Left lung (tissue), 10 donors: ENCODE measurements around the gene EDEM1. TPM values are rescaled to one million over a fixed set of nuclear protein-coding genes. Genes with fewer than 3 reads are reported as not detected.
"Not testable (repeated sequence)": the region's sequence is repeated elsewhere in the genome, so short reads cannot be mapped to it uniquely, and the experiment has no call there.

Experiments used
- ATAC-seq: fragments of 200-7000 bp; cut with Tn5 transposase; one replicate; pipeline ENCODE4 v1.9.1; 2020; ENCODE audit warnings: moderate library complexity
- DNase-seq, 4 donors: peaks; one replicate each; pipeline ENCODE4 v3.0.0-alpha.2; 2013 to 2020
- H3K27ac ChIP-seq, 2 donors: fragments of 200-600 bp; sonication (generic) in 1 of 2; one replicate each; pipeline versions ENCODE4 v1.5.0 to v1.8.0; 2020 to 2021
- H3K27me3 ChIP-seq, 2 donors: fragments of 200-600 bp; sonication (generic) in 1 of 2; one replicate each; pipeline versions ENCODE4 v1.5.0 to v1.8.0; 2020 to 2021
- H3K36me3 ChIP-seq, 2 donors: fragments of 200-600 bp; sonication (generic) in 1 of 2; one replicate each; pipeline versions ENCODE4 v1.5.0 to v1.8.0; 2020 to 2021
- H3K4me1 ChIP-seq, 2 donors: fragments of 200-600 bp; one replicate each; pipeline ENCODE4 v1.8.0; 2021
- H3K4me3 ChIP-seq, 2 donors: fragments of 200-600 bp; sonication (generic) in 1 of 2; one replicate each; pipeline versions ENCODE4 v1.5.0 to v1.8.0; 2020 to 2021; ENCODE audit warnings: mild to moderate bottlenecking in 1 of 2
- H3K9me3 ChIP-seq, 2 donors: fragments of 200-600 bp; sonication (generic) in 1 of 2; one replicate each; pipeline versions ENCODE4 v1.5.0 to v1.8.0; 2020 to 2021
- intact Hi-C, 2 donors: fragments of 100-400 bp; cut with DNase I; formaldehyde crosslinking; loops; one replicate each; pipeline versions ENCODE4 v1.11.2 to v1.14.2; 2022
- polyA plus RNA-seq, 6 donors: library from polyadenylated mRNA; unstranded; fragments of 120-200 nt; gene quantifications; one replicate each; pipeline ENCODE4 v1.2.1, GENCODE V29; 2013; ENCODE audit not compliant: insufficient read length in 6 of 6
- total RNA-seq, 2 donors: library from RNA; stranded (reverse); fragmentation: NEBNext Ultra II Directional; extraction: Animal tissue kit (Norgen Biotek cat#: 25700); gene quantifications; one replicate each; pipeline ENCODE4 v1.2.1, GENCODE V29; 2021
- TF ChIP-seq, protein P1 (sequence below), 2 donors: fragments of 200-600 bp; sonication (generic) in 1 of 2; IDR thresholded peaks; one replicate each; pipeline versions ENCODE4 v1.5.0 to v1.8.0; 2021; ENCODE audit warnings: antibody characterized with exemption in 2 of 2
- donor health status: DM: no; HTN: yes; CAD: no.
- donor health status: DM: no; HTN: no; CAD: no.

Gene EDEM1
- total and polyA plus RNA-seq, 8 donors = 24.1 to 104 (median 28.3) TPM

DNA sequence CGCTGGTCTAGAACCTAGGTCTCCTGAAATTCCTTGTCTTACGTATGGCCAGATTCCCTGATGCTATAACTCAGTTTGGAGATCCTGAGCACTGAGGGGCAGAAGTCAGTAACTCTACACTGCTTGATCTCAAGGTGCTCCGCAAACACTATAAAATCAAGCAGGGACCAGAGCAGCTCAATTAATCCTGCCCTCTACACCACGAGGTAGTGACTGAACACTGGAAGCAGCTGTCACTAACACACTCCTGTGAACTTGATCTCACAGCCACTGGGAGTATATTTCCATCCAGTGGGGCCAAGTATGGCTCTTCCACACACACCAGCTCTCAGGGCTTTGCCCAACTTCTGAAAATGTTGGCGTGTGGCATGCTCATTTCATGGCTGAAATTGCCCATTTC is 51.0 kb downstream of the EDEM1 start:
- intact Hi-C loops = no loop called here
- no peaks in the 10 kb centered on the region for H3K27me3 ChIP-seq
- no peak overlapping the region for H3K4me3 ChIP-seq
- ATAC-seq (no peak), DNase-seq (no peak)
- H3K36me3 ChIP-seq = no peaks in the 10 kb centered on the region
- no peak overlapping the region for H3K27ac ChIP-seq
- TF ChIP-seq, protein P1, sequence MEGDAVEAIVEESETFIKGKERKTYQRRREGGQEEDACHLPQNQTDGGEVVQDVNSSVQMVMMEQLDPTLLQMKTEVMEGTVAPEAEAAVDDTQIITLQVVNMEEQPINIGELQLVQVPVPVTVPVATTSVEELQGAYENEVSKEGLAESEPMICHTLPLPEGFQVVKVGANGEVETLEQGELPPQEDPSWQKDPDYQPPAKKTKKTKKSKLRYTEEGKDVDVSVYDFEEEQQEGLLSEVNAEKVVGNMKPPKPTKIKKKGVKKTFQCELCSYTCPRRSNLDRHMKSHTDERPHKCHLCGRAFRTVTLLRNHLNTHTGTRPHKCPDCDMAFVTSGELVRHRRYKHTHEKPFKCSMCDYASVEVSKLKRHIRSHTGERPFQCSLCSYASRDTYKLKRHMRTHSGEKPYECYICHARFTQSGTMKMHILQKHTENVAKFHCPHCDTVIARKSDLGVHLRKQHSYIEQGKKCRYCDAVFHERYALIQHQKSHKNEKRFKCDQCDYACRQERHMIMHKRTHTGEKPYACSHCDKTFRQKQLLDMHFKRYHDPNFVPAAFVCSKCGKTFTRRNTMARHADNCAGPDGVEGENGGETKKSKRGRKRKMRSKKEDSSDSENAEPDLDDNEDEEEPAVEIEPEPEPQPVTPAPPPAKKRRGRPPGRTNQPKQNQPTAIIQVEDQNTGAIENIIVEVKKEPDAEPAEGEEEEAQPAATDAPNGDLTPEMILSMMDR (IDR thresholded peaks at IDR 0.05) = no peak
- no peaks in the 10 kb centered on the region for H3K4me1 ChIP-seq
- H3K9me3 ChIP-seq = peaks cover 0 to 2% of the 10 kb centered on the region in 2 donors

DNA sequence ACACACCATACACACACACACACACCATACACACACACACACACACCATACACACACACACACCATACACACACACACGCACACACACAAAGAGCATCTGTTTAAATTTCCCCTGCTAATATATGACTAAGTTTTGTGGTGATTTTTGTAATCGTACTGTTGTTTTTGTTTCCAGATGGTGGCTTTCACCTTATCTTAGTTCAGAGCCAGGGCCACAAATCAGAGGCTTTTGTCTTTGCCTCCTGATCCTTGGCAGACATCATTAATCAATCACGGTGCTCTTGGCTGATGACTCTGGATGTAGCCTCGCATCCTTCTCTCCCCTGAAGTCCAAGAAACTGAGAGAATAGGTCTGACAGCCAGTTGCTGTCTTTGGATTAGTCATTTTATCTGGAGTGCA is 52.1 kb downstream of the EDEM1 start:
- intact Hi-C loops = no loop called here
- Histone ChIP-seq H3K36me3 (no peaks in the 10 kb centered on the region), H3K27ac (no peak overlapping the region), H3K27me3 (no peaks in the 10 kb centered on the region), H3K4me1 (no peaks in the 10 kb centered on the region), H3K4me3 (no peak overlapping the region), H3K9me3 (peaks cover 0 to 8% of the 10 kb centered on the region in 2 donors)
- no peak for DNase-seq
- no peak for ATAC-seq
- TF ChIP-seq, protein P1 (IDR thresholded peaks at IDR 0.05) = no peak

DNA sequence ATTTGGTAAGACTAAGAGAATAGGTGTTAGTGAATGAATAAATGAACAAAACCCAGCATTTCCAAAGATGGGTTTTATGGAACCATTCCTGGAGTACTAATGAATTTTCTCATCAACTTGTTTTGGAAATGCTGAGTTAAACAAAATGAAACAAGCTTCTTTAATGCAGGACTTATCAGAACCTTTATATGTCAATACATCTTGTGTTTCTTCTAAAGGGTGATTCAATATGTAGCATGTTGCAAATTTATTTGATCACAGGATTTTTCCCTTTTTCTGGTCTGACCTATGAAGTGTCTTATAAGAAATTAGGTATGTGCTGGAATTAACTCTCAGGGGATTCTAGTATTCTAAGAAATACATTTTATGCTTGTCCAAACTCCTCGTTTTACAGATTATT is 53.2 kb downstream of the EDEM1 start:
- TF ChIP-seq, protein P1 (IDR thresholded peaks at IDR 0.05) = no peak
- H3K4me3 ChIP-seq = no peak overlapping the region
- DNase-seq (no peak), ATAC-seq (no peak)
- H3K27me3 ChIP-seq = no peaks in the 10 kb centered on the region
- H3K9me3 ChIP-seq = peaks cover 0 to 8% of the 10 kb centered on the region in 2 donors
- no peak overlapping the region for H3K27ac ChIP-seq
- H3K36me3 ChIP-seq = no peaks in the 10 kb centered on the region
- H3K4me1 ChIP-seq = no peaks in the 10 kb centered on the region
- intact Hi-C loops = no loop called here

DNA sequence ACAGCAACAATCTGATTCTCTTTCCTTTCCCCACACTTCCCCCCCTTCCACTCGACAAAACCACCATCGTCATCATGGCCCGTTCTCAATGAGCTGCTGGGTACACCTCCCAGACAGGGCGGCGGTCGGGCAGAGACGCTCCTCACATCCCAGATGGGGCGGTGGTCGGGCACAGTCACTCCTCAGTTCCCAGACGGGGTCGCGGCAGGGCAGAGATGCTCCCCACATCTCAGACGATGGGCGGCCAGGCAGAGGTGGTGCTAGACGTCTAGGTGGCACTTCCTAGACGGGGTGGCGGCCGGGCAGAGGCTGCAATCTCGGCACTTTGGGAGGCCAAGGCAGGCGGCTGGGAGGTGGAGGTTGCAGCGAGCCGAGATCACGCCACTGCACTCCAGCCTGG is 55.3 kb downstream of the EDEM1 start:
- ATAC-seq, intact Hi-C loops, H3K4me1 ChIP-seq, H3K27me3 ChIP-seq, H3K4me3 ChIP-seq, H3K36me3 ChIP-seq, DNase-seq, H3K9me3 ChIP-seq, H3K27ac ChIP-seq: not testable (repeated sequence)

DNA sequence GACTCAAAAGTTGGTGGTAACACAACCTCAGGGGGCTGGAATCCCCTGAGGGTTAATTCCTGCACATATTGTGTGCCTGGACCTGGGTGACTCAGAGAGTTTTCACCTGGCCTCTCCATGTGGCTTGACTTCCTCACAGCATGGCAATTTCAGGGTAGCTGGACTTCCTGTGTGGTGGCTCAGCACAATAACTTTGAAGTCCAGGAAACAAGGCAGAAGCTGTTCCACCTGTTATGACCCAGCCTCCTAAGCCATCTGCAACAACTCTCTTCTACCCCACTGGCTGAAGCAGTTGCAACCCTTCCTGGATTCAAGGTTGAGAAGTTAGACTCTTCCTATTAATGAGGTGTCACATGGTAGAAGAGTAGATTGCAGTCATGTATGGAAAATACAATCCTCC is 58.4 kb downstream of the EDEM1 start:
- Histone ChIP-seq H3K4me3 (no peak overlapping the region), H3K27me3 (no peaks in the 10 kb centered on the region), H3K36me3 (no peaks in the 10 kb centered on the region), H3K9me3 (peaks cover 0 to 8% of the 10 kb centered on the region in 2 donors), H3K4me1 (no peaks in the 10 kb centered on the region), H3K27ac (no peak overlapping the region)
- intact Hi-C loops = no loop called here
- ATAC-seq = no peak
- DNase-seq = no peak
- TF ChIP-seq, protein P1 (IDR thresholded peaks at IDR 0.05) = no peak

DNA sequence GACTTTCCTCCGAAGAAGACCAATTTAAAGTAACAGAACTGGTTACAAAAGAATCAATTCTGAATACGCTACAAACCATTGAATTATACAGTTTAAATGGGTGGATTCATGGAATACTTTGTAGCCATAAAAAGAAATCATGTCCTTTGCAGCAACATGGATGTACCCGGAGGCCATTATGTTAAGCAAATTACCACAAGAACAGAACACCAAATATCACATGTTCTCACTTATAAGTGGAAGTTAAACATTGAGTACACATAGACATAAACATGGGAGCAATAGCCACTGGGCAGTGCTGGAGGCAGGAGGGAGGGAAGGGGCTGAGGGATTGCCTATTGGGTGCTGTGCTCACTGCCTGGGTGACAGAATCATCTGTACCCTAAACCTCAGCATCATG is 61.3 kb downstream of the EDEM1 start:
- peaks cover 0 to 4% of the 10 kb centered on the region in 2 donors for H3K9me3 ChIP-seq
- H3K4me3 ChIP-seq = no peak overlapping the region
- intact Hi-C loops = no loop called here
- no peak for DNase-seq
- ATAC-seq = no peak
- no peaks in the 10 kb centered on the region for H3K36me3 ChIP-seq
- no peak overlapping the region for H3K27ac ChIP-seq
- TF ChIP-seq, protein P1 (IDR thresholded peaks at IDR 0.05) = no peak
- no peaks in the 10 kb centered on the region for H3K27me3 ChIP-seq
- H3K4me1 ChIP-seq = no peaks in the 10 kb centered on the region
